HCT116 (cell line): ENCODE results near the gene RBBP8. TPM values are rescaled to one million over a fixed set of nuclear protein-coding genes. Genes with fewer than 3 reads are reported as not detected.

ENCODE experiments used
- ATAC-seq: fragments of 200-7000 bp; cut with Tn5 transposase; 2 replicates; pipeline ENCODE4 v1.9.1; 2020; ENCODE audit warnings: mild to moderate bottlenecking, moderate library complexity
- BruUV-seq: library from RNA; stranded (reverse); fragments of 400-500 nt; replicated peaks from 2 replicates; lab custom pipeline; 2021; lab: Mats Ljungman, UMichigan
- CTCF ChIA-PET: fragments of 300-600 bp; sonication (Branson Sonifier 250); formaldehyde crosslinking; loops from one replicate; lab custom pipeline; 2021; ENCODE audit warnings: antibody characterized with exemption; lab: Charles Lee
- POLR2A ChIA-PET: fragments of 300-600, 350-600 bp; sonication (Branson Sonifier 250); formaldehyde crosslinking; loops from one replicate; lab custom pipeline; 2021; ENCODE audit warnings: antibody characterized with exemption; lab: Charles Lee
- RAD21 ChIA-PET, 2 experiments: fragments of 300-600 bp; sonication (Branson Sonifier 250); formaldehyde crosslinking; loops; one replicate each; lab custom pipeline; 2023; ENCODE audit warnings: low total read pairs in 2 of 2; ENCODE audit not compliant: uncharacterized antibody in 2 of 2, unreplicated experiment in 2 of 2, low non-redundant PET in 1 of 2; lab: Charles Lee
- DNase-seq: peaks from one replicate; pipeline ENCODE4 v3.0.0-alpha.2; 2010; ENCODE audit warnings: low read depth, low spot score
- H2AFZ ChIP-seq: fragments of 200-600 bp; shearing (Covaris generic), sonication (generic); 2 replicates; pipeline ENCODE4 v1.6.1; 2017; ENCODE audit warnings: low read depth, mixed run types, mixed read lengths, antibody characterized with exemption, low read length; ENCODE audit not compliant: poor library complexity, severe bottlenecking
- H3K27ac ChIP-seq: 2 replicates; pipeline ENCODE4 v1.5.1; 2012; ENCODE audit warnings: low read depth, low read length
- H3K27me3 ChIP-seq: fragments of 200-600 bp; sonication (generic); 2 replicates; pipeline ENCODE4 v1.6.1; 2016; ENCODE audit warnings: mixed run types, low read length, mixed read lengths; ENCODE audit not compliant: insufficient read depth
- H3K36me3 ChIP-seq, 2 experiments: fragments of 200-500 bp in 1 of 2; fragments of 200-600 bp in 1 of 2; sonication (Bioruptor generic) in 1 of 2; sonication (generic) in 1 of 2; 2 replicates each; pipeline versions ENCODE4 v1.5.1 to v1.6.1; 2014 to 2016; ENCODE audit warnings: low read length in 2 of 2, inconsistent platforms in 1 of 2, mixed read lengths in 1 of 2, mixed run types in 1 of 2; ENCODE audit not compliant: insufficient read depth in 2 of 2, control insufficient read depth in 1 of 2
- H3K4me1 ChIP-seq, 2 experiments: fragments of 200-600 bp in 1 of 2; sonication (generic) in 1 of 2; 2 replicates each; pipeline versions ENCODE4 v1.5.1 to v1.6.1; 2012 to 2017; ENCODE audit warnings: low read length in 2 of 2, inconsistent platforms in 1 of 2, mild to moderate bottlenecking in 1 of 2, mixed read lengths in 1 of 2, mixed run types in 1 of 2, moderate library complexity in 1 of 2; ENCODE audit not compliant: insufficient read depth in 2 of 2, control insufficient read depth in 1 of 2
- H3K4me2 ChIP-seq: fragments of 200-600 bp; sonication (generic); 2 replicates; pipeline ENCODE4 v1.6.1; 2017; ENCODE audit warnings: mixed run types, low read length, mixed read lengths
- H3K4me3 ChIP-seq, 2 experiments: fragments of 200-600 bp in 1 of 2; sonication (generic) in 1 of 2; replicated peaks in 1 of 2; 2 replicates each; pipeline ENCODE4 v1.5.1; 2011 to 2016; ENCODE audit warnings: low read length in 2 of 2, control low read depth in 1 of 2, low read depth in 1 of 2, mild to moderate bottlenecking in 1 of 2, mixed read lengths in 1 of 2, mixed run types in 1 of 2
- H3K79me2 ChIP-seq: fragments of 200-600 bp; sonication (generic); 2 replicates; pipeline ENCODE4 v1.6.1; 2017; ENCODE audit warnings: mild to moderate bottlenecking, mixed run types, low read length, moderate library complexity, mixed read lengths; ENCODE audit not compliant: insufficient read depth
- H3K9ac ChIP-seq: fragments of 200-600 bp; sonication (generic); 2 replicates; pipeline ENCODE4 v1.6.1; 2016; ENCODE audit warnings: low read length, mixed read lengths
- H3K9me2 ChIP-seq: fragments of 200-600 bp; sonication (generic), shearing (Covaris generic); 2 replicates; pipeline ENCODE4 v1.6.1; 2017; ENCODE audit warnings: mixed run types, mild to moderate bottlenecking, moderate library complexity; ENCODE audit not compliant: insufficient read depth
- H3K9me3 ChIP-seq, 2 experiments: fragments of 200-500 bp in 1 of 2; fragments of 200-600 bp in 1 of 2; sonication (Bioruptor generic) in 1 of 2; sonication (generic) in 1 of 2; 2 replicates each; pipeline ENCODE4 v1.6.1; 2014 to 2017; ENCODE audit warnings: low read length in 2 of 2, mixed read lengths in 2 of 2, inconsistent platforms in 1 of 2, low read depth in 1 of 2, mild to moderate bottlenecking in 1 of 2, mixed run types in 1 of 2, moderate library complexity in 1 of 2; ENCODE audit not compliant: control insufficient read depth in 1 of 2, insufficient read depth in 1 of 2
- H4K20me1 ChIP-seq: fragments of 200-600 bp; sonication (generic), shearing (Covaris generic); 2 replicates; pipeline ENCODE4 v1.6.1; 2017; ENCODE audit warnings: mixed run types, mild to moderate bottlenecking, moderate library complexity; ENCODE audit not compliant: insufficient read depth
- CEBPB ChIP-seq: IDR thresholded peaks from 2 replicates; pipeline ENCODE4 v1.6.1; 2012; ENCODE audit warnings: low read depth
- ELF1 ChIP-seq: IDR thresholded peaks from 2 replicates; pipeline ENCODE4 v1.6.1; 2012; ENCODE audit warnings: low read depth, borderline replicate concordance
- EZH2 ChIP-seq: fragments of 200-600 bp; sonication (generic); IDR thresholded peaks from 2 replicates; pipeline ENCODE4 v1.6.1; 2017; ENCODE audit warnings: antibody characterized with exemption, mixed run types
- EZH2phosphoT487 ChIP-seq: fragments of 200-600 bp; IDR thresholded peaks from 2 replicates; pipeline ENCODE4 v1.6.1; 2018; ENCODE audit warnings: antibody characterized with exemption, borderline replicate concordance
- SP1 ChIP-seq: IDR thresholded peaks from 2 replicates; pipeline ENCODE4 v1.6.1; 2012; ENCODE audit warnings: low read depth
- ZFX ChIP-seq: fragments of 450-650 bp; IDR thresholded peaks from 2 replicates; pipeline ENCODE4 v1.6.1; 2017
- intact Hi-C: fragments of 100-400 bp; cut with micrococcal nuclease; formaldehyde crosslinking; loops from 2 replicates; pipeline ENCODE4 v1.10.0; 2022
- microRNA counts: library from miRNA; unstranded; fragments of <30 nt; microRNA quantifications from one replicate; lab custom pipeline; 2015
- total RNA-seq: library from RNA; stranded (reverse); gene quantifications from one replicate; pipeline ENCODE4 v1.2.1, GENCODE V29; 2021; ENCODE audit not compliant: unreplicated experiment
- TF ChIP-seq, protein P1 (sequence below), 3 experiments: fragments of 200-600 bp in 1 of 3; sonication (generic) in 1 of 3; IDR thresholded peaks in 2 of 3; conservative IDR thresholded peaks in 1 of 3; 2 replicates each; pipeline ENCODE4 v1.5.1; 2012 to 2017; ENCODE audit warnings: low read depth in 2 of 3, low read length in 2 of 3, antibody characterized with exemption in 1 of 3, borderline replicate concordance in 1 of 3, control low read depth in 1 of 3, mild to moderate bottlenecking in 1 of 3, mixed read lengths in 1 of 3, mixed run types in 1 of 3, moderate library complexity in 1 of 3; ENCODE audit not compliant: insufficient read depth in 1 of 3
- TF ChIP-seq, protein P2 (sequence below): IDR thresholded peaks from 2 replicates; pipeline ENCODE4 v1.6.1; 2012

Gene RBBP8
- total RNA-seq, 1 experiment from 2014 or later = 66.6 TPM

DNA sequence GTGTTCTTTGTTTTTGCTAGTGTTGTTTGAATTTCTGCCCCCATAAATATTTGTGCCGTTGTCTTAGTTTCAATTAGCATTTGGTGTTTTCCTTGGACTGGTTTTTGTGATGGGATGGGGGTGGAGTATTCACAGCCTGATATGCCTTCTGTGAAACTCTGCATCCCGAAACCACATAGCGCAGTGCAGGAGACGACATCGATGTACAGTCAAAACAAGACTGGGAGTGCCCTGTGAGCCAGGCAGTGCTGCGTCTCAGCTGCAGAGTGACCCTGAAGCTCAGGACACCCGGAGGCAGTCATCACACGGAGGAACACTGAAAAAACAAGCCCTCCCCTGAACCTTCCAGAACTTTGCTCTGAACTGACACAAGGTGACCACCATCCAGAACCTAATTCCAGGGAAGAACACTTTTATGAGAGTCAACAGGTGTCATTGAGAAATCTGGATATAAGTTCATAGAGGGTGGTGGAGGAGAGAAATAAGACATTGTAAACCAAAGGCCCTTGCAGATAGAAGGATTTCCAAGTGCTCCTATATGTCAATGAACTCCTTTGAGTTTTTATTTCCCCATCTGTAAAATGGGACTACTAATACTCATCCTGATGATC lies 141.0 kb downstream of the RBBP8 start:
- DNase-seq (no peak), ATAC-seq (no peak)
- Histone ChIP-seq H3K9ac (no peak overlapping the region), H2AFZ (no peak overlapping the region), H3K4me3 (no peak overlapping the region), H3K27me3 (no peaks in the 10 kb centered on the region), H3K4me2 (no peak overlapping the region), H3K79me2 (no peaks in the 10 kb centered on the region), H3K4me1 (no peaks in the 10 kb centered on the region), H4K20me1 (no peaks in the 10 kb centered on the region), H3K36me3 (no peaks in the 10 kb centered on the region), H3K9me3 (no peaks in the 10 kb centered on the region), H3K27ac (no peak overlapping the region), H3K9me2 (no peaks in the 10 kb centered on the region)
- ChIA-PET POLR2A (no interaction called here), RAD21 (no interaction called here), CTCF (interaction anchor here (1.0 to 1.3 kb wide), 2 partner anchors 11 to 338 kb away, joined by 3 read pairs; no protein-coding TSS in a partner anchor)
- BruUV-seq = no TSS peak
- intact Hi-C loops = no loop called here
- no peak for TF ChIP-seq EZH2phosphoT487
- TF ChIP-seq, protein P1, sequence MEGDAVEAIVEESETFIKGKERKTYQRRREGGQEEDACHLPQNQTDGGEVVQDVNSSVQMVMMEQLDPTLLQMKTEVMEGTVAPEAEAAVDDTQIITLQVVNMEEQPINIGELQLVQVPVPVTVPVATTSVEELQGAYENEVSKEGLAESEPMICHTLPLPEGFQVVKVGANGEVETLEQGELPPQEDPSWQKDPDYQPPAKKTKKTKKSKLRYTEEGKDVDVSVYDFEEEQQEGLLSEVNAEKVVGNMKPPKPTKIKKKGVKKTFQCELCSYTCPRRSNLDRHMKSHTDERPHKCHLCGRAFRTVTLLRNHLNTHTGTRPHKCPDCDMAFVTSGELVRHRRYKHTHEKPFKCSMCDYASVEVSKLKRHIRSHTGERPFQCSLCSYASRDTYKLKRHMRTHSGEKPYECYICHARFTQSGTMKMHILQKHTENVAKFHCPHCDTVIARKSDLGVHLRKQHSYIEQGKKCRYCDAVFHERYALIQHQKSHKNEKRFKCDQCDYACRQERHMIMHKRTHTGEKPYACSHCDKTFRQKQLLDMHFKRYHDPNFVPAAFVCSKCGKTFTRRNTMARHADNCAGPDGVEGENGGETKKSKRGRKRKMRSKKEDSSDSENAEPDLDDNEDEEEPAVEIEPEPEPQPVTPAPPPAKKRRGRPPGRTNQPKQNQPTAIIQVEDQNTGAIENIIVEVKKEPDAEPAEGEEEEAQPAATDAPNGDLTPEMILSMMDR (IDR thresholded peaks at IDR 0.05 in 2 of 3, conservative IDR thresholded peaks at IDR 0.05 in 1 of 3; ENCODE audit: borderline replicate concordance in 1 of 3, insufficient read depth in 1 of 3, low read depth in 2 of 3, low read length in 2 of 3) = no peak
- TF ChIP-seq, protein P2, sequence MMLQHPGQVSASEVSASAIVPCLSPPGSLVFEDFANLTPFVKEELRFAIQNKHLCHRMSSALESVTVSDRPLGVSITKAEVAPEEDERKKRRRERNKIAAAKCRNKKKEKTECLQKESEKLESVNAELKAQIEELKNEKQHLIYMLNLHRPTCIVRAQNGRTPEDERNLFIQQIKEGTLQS = no peak
- TF ChIP-seq ZFX = no peak
- no peak for TF ChIP-seq EZH2
- no peak for TF ChIP-seq SP1
- no peak for TF ChIP-seq ELF1
- TF ChIP-seq CEBPB = no peak

MicroRNAs encoded within 50 kb of the gene (microRNA counts, 767-probe panel; counts per million panel counts)
- not detected for microRNA hsa-miR-4741 (lab: Ali Mortazavi, UCI)

Other genes with a start within 250 kb of the RBBP8 start
- 7.7 TPM for gene CABLES1, start 202.2 kb downstream of the RBBP8 start, total RNA-seq